NCI-H82 treated with DMSO at 0.1 percent for 48 hours (cell line): ENCODE results near the gene SYNGR1.

Experiments
- DNase-seq: peaks from one replicate; lab custom pipeline; 2025; ENCODE audit not compliant: unreplicated experiment; lab: John Stamatoyannopoulos, UW

SYNGR1 gene

GRCh38 chr22:39349967-39350726, at the start of gene SYNGR1:
TSS of gene SYNGR1 (plus strand) at chr22:39349991. CDS start at chr22:39350011, 20 bp downstream.
- DNase-seq, result no peak

GRCh38 chr22:39300186-39300830, 49.5 kb upstream of the SYNGR1 start:
- DNase-seq, result no peak

GRCh38 chr22:39301108-39301507, 48.7 kb upstream of the SYNGR1 start:
- DNase-seq, result no peak

GRCh38 chr22:39301926-39302325, 47.9 kb upstream of the SYNGR1 start:
- DNase-seq, result no peak

GRCh38 chr22:39302431-39302960, 47.3 kb upstream of the SYNGR1 start:
- no peak for DNase-seq

GRCh38 chr22:39303358-39303757, 46.4 kb upstream of the SYNGR1 start:
- no peak for DNase-seq

- no peak for DNase-seq
Observed at GRCh38 chr22:39303892-39304671, 45.7 kb upstream of the SYNGR1 start.

- DNase-seq, result no peak
Observed at GRCh38 chr22:39306456-39307361, 43.1 kb upstream of the SYNGR1 start.

- no peak for DNase-seq
Observed at GRCh38 chr22:39308614-39309363, 41.0 kb upstream of the SYNGR1 start.

GRCh38 chr22:39309364-39309861, 40.4 kb upstream of the SYNGR1 start:
- no peak for DNase-seq

GRCh38 chr22:39309881-39310714, 39.7 kb upstream of the SYNGR1 start:
- DNase-seq, result no peak

GRCh38 chr22:39311592-39312400, 38.0 kb upstream of the SYNGR1 start:
- peak; percentile 17 for DNase-seq

- DNase-seq, result no peak
Observed at GRCh38 chr22:39312410-39312809, 37.4 kb upstream of the SYNGR1 start.

GRCh38 chr22:39313258-39314001, 36.4 kb upstream of the SYNGR1 start:
- no peak for DNase-seq

- DNase-seq, result no peak
Observed at GRCh38 chr22:39314251-39314971, 35.4 kb upstream of the SYNGR1 start.

- no peak for DNase-seq
Observed at GRCh38 chr22:39315389-39315788, 34.4 kb upstream of the SYNGR1 start.
